Stimulated activated effector memory CD8-positive, alpha-beta T cell treated with anti-CD3 and anti-CD28 coated beads, Interleukin-12 subunit alpha, Interleukin-12 subunit beta, amount 100 ng/mL, for 72 hours (primary cell): ENCODE measurements around the gene ZNF580.

Experiments used
- ATAC-seq: fragments of 150-1000 bp; cut with Tn5 transposase; 2 replicates; pipeline ENCODE4 v1.10.0; 2021
- DNase-seq, 2 donors: peaks; one replicate each; pipeline ENCODE4 v3.0.0; 2021 to 2022; ENCODE audit warnings: low spot score in 2 of 2
- H3K27ac Mint-ChIP-seq: one replicate; pipeline ENCODE4 v1.8.0; 2022; ENCODE audit warnings: mild to moderate bottlenecking, mixed read lengths
- H3K36me3 Mint-ChIP-seq: one replicate; pipeline ENCODE4 v1.8.0; 2022; ENCODE audit warnings: mild to moderate bottlenecking, mixed read lengths
- H3K4me1 Mint-ChIP-seq: one replicate; pipeline ENCODE4 v1.8.0; 2022; ENCODE audit warnings: mixed read lengths
- H3K4me3 Mint-ChIP-seq: one replicate; pipeline ENCODE4 v1.8.0; 2022; ENCODE audit warnings: mild to moderate bottlenecking, mixed read lengths
- H3K9me3 Mint-ChIP-seq: one replicate; pipeline ENCODE4 v1.8.0; 2022; ENCODE audit warnings: mixed read lengths

Gene ZNF580

GRCh38 chr19:55654868-55655647, 14.3 kb downstream of the ZNF580 start, which contains the start of gene U2AF2:
TSS of gene U2AF2 (plus strand) at chr19:55655035. CDS start at chr19:55655105, 70 bp downstream.
- Mint-ChIP-seq H3K36me3 (peaks cover 72% of the 10 kb centered on the region), H3K4me3 (peak within 1 kb of the TSS; percentile 90), H3K4me1 (peaks cover 55% of the 10 kb centered on the region), H3K27ac (peak within 1 kb of the TSS; percentile 100), H3K9me3 (no peaks in the 10 kb centered on the region)
- DNase-seq (peak; percentile 96 to 97), ATAC-seq (peak; percentile 68)

DNA sequence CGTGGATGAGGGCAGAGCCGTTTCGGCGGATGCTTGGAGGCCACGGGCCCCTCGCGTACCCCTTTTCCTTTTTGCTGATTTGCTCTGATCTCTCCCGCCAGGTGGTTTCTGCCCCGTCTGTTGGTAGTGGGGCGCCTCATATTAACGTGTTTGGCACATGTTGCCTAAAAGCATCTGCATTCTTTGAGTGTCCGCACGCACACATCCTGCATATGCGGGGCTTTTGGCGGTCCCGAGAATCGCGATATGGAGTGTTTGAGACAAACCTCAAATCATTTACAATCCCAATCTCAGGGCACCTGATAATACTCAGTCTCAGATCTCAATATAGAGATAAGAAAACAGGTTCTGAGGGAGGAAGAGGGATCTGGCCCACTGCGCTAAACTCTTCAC, 14.8 kb downstream of the ZNF580 start:
- Mint-ChIP-seq H3K27ac (peak overlapping the region; percentile 100), H3K4me1 (peaks cover 55% of the 10 kb centered on the region), H3K9me3 (no peaks in the 10 kb centered on the region), H3K36me3 (peaks cover 78% of the 10 kb centered on the region), H3K4me3 (peak overlapping the region; percentile 90)
- no peak for ATAC-seq
- no peak for DNase-seq

- DNase-seq = no peak
- Mint-ChIP-seq H3K4me3 (peak overlapping the region; percentile 90), H3K9me3 (no peaks in the 10 kb centered on the region), H3K27ac (peak overlapping the region; percentile 100), H3K36me3 (peaks cover 87% of the 10 kb centered on the region), H3K4me1 (peaks cover 54% of the 10 kb centered on the region)
- ATAC-seq = no peak
Measured at GRCh38 chr19:55656552-55656951, 15.8 kb downstream of the ZNF580 start.

DNA sequence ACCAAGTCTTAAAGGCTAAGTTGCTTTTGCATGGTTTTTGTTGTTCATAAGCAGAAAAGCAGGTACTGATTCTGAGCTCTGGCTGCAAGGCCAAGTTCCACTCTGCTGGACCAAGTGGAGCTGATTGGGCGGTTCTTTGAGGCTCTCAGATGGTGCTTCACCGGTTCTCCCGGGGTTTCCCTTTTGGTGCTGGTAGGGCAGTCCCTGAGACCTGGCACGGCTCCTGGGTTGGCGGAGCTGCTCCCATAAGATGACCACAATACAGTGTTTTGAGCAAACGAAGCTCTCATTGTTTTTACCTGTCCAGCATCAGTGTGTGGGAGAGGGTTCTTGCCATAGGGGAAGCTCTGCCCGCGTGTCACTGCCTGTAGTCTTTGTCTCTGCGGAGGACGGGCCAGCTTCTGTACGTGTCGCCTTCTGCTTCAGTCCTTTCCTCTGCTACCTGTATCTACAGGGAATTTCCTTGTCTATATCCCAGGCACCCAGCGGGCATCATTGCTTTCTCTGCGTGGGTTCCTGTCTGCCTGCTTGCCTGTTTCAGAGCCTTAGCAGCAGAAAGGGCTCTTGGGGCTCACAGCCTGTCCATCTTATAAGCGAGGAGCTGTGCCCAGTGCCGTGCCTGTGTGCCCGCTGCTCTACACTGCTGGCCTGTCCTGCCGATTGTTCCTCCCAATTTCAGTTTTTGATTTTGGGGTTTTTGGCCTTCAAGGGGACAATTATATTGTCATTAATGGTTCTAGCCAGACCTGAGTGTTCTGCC, 16.4 kb downstream of the ZNF580 start:
- H3K27ac Mint-ChIP-seq = peak overlapping the region; percentile 80
- DNase-seq = no peak

GRCh38 chr19:55658846-55659459, 18.2 kb downstream of the ZNF580 start:
- DNase-seq (no peak), ATAC-seq (no peak)
- no peaks in the 10 kb centered on the region for H3K9me3 Mint-ChIP-seq
- H3K4me1 Mint-ChIP-seq = peaks cover 74% of the 10 kb centered on the region
- peaks cover 96% of the 10 kb centered on the region for H3K36me3 Mint-ChIP-seq
- H3K4me3 Mint-ChIP-seq = peak overlapping the region; percentile 90
- H3K27ac Mint-ChIP-seq = peak overlapping the region; percentile 80

More for the DNA sequence above, 16.4 kb downstream of the ZNF580 start:
- no peak for ATAC-seq
- Mint-ChIP-seq H3K36me3 (peaks cover 87% of the 10 kb centered on the region), H3K4me1 (peaks cover 60% of the 10 kb centered on the region), H3K4me3 (peak overlapping the region; percentile 90), H3K9me3 (no peaks in the 10 kb centered on the region)

GRCh38 chr19:55659822-55660221, 19.0 kb downstream of the ZNF580 start:
- peak overlapping the region; percentile 80 for H3K27ac Mint-ChIP-seq
- peak overlapping the region; percentile 90 for H3K4me3 Mint-ChIP-seq
- ATAC-seq (no peak), DNase-seq (no peak)
- peaks cover 96% of the 10 kb centered on the region for H3K36me3 Mint-ChIP-seq
- no peaks in the 10 kb centered on the region for H3K9me3 Mint-ChIP-seq
- peaks cover 67% of the 10 kb centered on the region for H3K4me1 Mint-ChIP-seq

DNA sequence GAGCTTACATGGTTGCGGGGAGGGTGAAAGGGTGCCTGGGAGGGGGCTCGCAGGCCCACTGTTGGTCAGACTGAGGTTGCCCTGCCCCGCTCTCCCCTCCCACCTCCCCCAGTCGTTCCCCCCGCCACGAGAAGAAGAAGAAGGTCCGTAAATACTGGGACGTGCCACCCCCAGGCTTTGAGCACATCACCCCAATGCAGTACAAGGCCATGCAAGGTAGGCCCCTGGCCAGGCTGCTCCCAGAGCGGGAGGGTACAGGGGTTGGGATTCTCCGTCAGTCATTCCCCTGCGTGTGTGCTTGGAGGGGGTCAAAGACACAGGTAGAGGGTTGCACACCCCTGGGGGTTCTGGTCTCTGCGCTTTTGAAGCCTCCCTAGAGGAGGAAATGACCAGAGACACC, 19.6 kb downstream of the ZNF580 start:
- no peak for ATAC-seq

GRCh38 chr19:55660991-55661390, 20.2 kb downstream of the ZNF580 start:
- H3K4me3 Mint-ChIP-seq = no peak overlapping the region
- no peaks in the 10 kb centered on the region for H3K9me3 Mint-ChIP-seq
- peak overlapping the region; percentile 80 for H3K27ac Mint-ChIP-seq
- H3K36me3 Mint-ChIP-seq = peaks cover 96% of the 10 kb centered on the region
- ATAC-seq = no peak
- no peak for DNase-seq
- peaks cover 65% of the 10 kb centered on the region for H3K4me1 Mint-ChIP-seq

More for the DNA sequence above, 19.6 kb downstream of the ZNF580 start:
- Mint-ChIP-seq H3K36me3 (peaks cover 96% of the 10 kb centered on the region), H3K4me3 (peak overlapping the region; percentile 90), H3K9me3 (no peaks in the 10 kb centered on the region), H3K4me1 (peaks cover 67% of the 10 kb centered on the region), H3K27ac (peak overlapping the region; percentile 80)
- DNase-seq = no peak

DNA sequence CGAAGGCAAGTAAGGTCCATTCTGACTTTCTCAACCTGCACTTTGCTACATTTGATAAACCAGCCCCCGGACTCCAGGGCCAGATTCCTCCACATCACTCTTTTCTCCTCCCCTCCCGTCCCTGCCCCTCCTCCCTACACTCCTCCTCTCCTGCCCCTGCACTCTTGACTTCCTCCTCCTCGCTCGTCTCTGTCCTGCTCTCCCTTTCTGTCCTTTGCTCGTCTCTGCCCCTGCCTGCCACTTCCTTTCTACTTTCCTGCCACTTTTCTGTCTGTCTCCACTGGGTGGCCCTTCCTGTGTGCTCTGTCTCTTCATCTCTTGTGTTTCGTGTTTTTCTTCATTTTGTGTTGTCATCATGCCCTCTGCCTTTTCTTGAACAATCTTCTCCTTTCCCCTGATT, 21.0 kb downstream of the ZNF580 start:
- Mint-ChIP-seq H3K36me3 (peaks cover 96% of the 10 kb centered on the region), H3K4me1 (peaks cover 60% of the 10 kb centered on the region), H3K4me3 (no peak overlapping the region), H3K9me3 (no peaks in the 10 kb centered on the region), H3K27ac (peak overlapping the region; percentile 9)
- DNase-seq (no peak), ATAC-seq (no peak)

GRCh38 chr19:55663846-55664536, 23.2 kb downstream of the ZNF580 start:
- Mint-ChIP-seq H3K36me3 (peaks cover 100% of the 10 kb centered on the region), H3K9me3 (no peaks in the 10 kb centered on the region)
- no peak for ATAC-seq

GRCh38 chr19:55666343-55667005, 25.7 kb downstream of the ZNF580 start:
- ATAC-seq (no peak), DNase-seq (no peak)
- Mint-ChIP-seq H3K36me3 (peaks cover 100% of the 10 kb centered on the region), H3K27ac (peak overlapping the region; percentile 54), H3K9me3 (no peaks in the 10 kb centered on the region), H3K4me1 (peaks cover 57% of the 10 kb centered on the region), H3K4me3 (no peak overlapping the region)

More at GRCh38 chr19:55663846-55664536, 23.2 kb downstream of the ZNF580 start:
- Mint-ChIP-seq H3K27ac (peak overlapping the region; percentile 78), H3K4me1 (peaks cover 53% of the 10 kb centered on the region), H3K4me3 (no peak overlapping the region)
- no peak for DNase-seq

DNA sequence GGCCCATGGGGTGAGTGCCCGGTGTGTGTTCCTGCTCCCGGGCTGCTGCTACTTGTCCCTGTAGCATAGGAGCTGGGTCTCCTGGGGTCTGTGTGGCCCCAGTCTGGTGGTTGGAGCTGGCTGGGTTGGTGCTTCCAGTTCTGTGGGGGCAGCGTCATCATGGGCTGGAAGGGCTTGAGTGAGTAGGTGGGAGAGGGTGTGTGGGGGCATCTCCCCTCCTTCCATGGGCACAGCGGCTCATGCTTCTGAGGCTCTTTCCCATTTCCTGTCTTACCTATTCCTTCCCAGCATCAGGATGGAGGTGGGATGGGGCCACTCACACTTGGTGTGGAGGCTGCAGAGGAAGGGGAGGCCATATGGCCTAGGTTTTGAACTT, 26.2 kb downstream of the ZNF580 start:
- DNase-seq = no peak
- ATAC-seq = no peak
- Mint-ChIP-seq H3K27ac (no peak overlapping the region), H3K36me3 (peaks cover 100% of the 10 kb centered on the region), H3K9me3 (no peaks in the 10 kb centered on the region), H3K4me3 (no peak overlapping the region), H3K4me1 (peaks cover 55% of the 10 kb centered on the region)

- peaks cover 52% of the 10 kb centered on the region for H3K4me1 Mint-ChIP-seq
- no peak overlapping the region for H3K4me3 Mint-ChIP-seq
- ATAC-seq (no peak), DNase-seq (no peak)
- H3K9me3 Mint-ChIP-seq = no peaks in the 10 kb centered on the region
- peaks cover 100% of the 10 kb centered on the region for H3K36me3 Mint-ChIP-seq
- H3K27ac Mint-ChIP-seq = no peak overlapping the region
Measured at GRCh38 chr19:55667511-55667910, 26.7 kb downstream of the ZNF580 start.

GRCh38 chr19:55667958-55668357, 27.2 kb downstream of the ZNF580 start:
- DNase-seq (no peak), ATAC-seq (no peak)
- Mint-ChIP-seq H3K4me3 (no peak overlapping the region), H3K36me3 (peaks cover 100% of the 10 kb centered on the region), H3K4me1 (peaks cover 47% of the 10 kb centered on the region), H3K27ac (no peak overlapping the region), H3K9me3 (no peaks in the 10 kb centered on the region)
